ENCODE results near the gene UCHL3.

The UCHL3 gene

DNA sequence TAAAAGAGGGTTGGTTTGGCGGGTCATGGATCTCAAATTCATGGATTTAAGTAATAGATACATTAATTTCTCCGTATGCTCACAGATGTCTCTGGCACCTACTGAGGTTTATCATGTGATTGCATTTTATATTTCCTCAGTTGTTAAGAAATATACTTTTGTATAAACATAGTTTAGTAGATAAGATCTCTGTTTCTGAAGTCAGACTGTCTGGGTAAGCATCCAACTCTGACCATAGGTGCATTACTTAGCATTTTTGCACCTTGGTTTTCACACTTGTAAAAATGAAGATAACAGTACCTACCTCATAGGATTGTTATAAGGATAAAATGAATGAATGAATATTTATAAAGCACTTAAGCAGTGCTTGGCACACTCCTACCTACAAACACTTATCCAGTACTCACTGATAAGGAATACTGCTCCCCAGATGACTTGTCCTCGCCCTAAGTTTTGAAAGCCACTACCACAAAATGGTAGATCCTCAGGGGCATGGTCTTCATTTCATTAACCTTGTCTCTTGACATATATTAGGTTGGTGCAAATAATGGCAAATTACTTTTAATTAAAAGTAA, 38.5 kb upstream of the UCHL3 start:
- TF ChIP-seq, protein P1, sequence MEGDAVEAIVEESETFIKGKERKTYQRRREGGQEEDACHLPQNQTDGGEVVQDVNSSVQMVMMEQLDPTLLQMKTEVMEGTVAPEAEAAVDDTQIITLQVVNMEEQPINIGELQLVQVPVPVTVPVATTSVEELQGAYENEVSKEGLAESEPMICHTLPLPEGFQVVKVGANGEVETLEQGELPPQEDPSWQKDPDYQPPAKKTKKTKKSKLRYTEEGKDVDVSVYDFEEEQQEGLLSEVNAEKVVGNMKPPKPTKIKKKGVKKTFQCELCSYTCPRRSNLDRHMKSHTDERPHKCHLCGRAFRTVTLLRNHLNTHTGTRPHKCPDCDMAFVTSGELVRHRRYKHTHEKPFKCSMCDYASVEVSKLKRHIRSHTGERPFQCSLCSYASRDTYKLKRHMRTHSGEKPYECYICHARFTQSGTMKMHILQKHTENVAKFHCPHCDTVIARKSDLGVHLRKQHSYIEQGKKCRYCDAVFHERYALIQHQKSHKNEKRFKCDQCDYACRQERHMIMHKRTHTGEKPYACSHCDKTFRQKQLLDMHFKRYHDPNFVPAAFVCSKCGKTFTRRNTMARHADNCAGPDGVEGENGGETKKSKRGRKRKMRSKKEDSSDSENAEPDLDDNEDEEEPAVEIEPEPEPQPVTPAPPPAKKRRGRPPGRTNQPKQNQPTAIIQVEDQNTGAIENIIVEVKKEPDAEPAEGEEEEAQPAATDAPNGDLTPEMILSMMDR (IDR thresholded peaks at IDR 0.05): no peak
- no peaks in the 10 kb centered on the region for H3K4me1 ChIP-seq
- H3K4me3 ChIP-seq: no peak overlapping the region
- no peaks in the 10 kb centered on the region for H3K27me3 ChIP-seq
- intact Hi-C loops (cut with DNase I; ENCODE audit: low total_unique reads): no loop called here
- no peaks in the 10 kb centered on the region for H3K9me3 ChIP-seq
- DNase-seq: no peak
- no peaks in the 10 kb centered on the region for H3K36me3 ChIP-seq
- H3K27ac ChIP-seq: no peak overlapping the region

DNA sequence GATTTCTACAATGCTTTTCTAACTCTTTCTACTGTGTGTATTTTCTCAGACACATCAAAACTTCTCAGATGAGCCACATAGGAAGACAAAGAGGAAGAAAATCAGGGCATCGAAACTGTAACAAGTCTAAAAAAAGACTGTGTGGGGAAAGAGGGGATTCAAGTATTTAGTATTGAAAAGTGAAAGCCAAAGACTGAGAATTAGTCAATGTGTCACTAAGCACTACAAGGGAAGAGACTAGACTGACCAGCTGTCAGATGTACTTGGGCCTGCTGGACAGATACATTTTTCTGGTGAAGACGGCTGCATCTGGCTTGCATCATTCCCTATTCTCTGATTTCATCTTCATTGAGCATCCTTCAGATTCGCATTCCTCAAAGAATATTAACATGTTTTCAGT, 37.3 kb upstream of the UCHL3 start:
- intact Hi-C loops (cut with DNase I; ENCODE audit: low total_unique reads): no loop called here
- Histone ChIP-seq H3K27ac (no peak overlapping the region), H3K9me3 (no peaks in the 10 kb centered on the region), H3K27me3 (no peaks in the 10 kb centered on the region), H3K4me1 (no peaks in the 10 kb centered on the region), H3K36me3 (no peaks in the 10 kb centered on the region), H3K4me3 (no peak overlapping the region)
- no peak for DNase-seq
- TF ChIP-seq, protein P1 (IDR thresholded peaks at IDR 0.05): no peak

DNA sequence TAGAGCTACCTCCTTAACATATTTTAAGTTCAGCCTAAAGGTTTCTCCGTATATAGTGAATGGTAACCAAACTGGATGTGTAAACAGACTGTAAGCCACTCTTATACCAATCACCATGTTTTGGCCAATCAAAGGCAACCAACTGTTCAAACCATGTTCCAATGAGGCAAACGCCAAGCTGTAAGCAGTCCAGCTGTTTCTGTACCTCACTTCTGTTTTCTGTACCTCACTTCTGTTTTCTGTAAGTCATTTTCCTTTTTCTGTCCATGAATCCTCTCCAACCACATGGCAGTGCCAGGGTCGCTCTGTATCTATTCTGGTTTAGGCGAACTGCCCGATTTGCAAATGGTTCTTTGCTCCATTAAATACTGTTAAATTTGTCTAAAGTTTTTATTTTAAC, 36.3 kb upstream of the UCHL3 start:
- Histone ChIP-seq H3K9me3 (no peaks in the 10 kb centered on the region), H3K4me3 (no peak overlapping the region), H3K36me3 (no peaks in the 10 kb centered on the region), H3K4me1 (no peaks in the 10 kb centered on the region), H3K27ac (no peak overlapping the region), H3K27me3 (no peaks in the 10 kb centered on the region)
- DNase-seq: no peak
- TF ChIP-seq, protein P1 (IDR thresholded peaks at IDR 0.05): no peak
- intact Hi-C loops (cut with DNase I; ENCODE audit: low total_unique reads): no loop called here

- H3K36me3 ChIP-seq: no peaks in the 10 kb centered on the region
- no peak overlapping the region for H3K27ac ChIP-seq
- no peak for DNase-seq
- no peaks in the 10 kb centered on the region for H3K4me1 ChIP-seq
- H3K9me3 ChIP-seq: no peaks in the 10 kb centered on the region
- H3K27me3 ChIP-seq: no peaks in the 10 kb centered on the region
- H3K4me3 ChIP-seq: no peak overlapping the region
- TF ChIP-seq, protein P1 (IDR thresholded peaks at IDR 0.05): no peak
- intact Hi-C loops (cut with DNase I; ENCODE audit: low total_unique reads): no loop called here
Observed at GRCh38 chr13:75514080-75514995, 35.3 kb upstream of the UCHL3 start.

DNA sequence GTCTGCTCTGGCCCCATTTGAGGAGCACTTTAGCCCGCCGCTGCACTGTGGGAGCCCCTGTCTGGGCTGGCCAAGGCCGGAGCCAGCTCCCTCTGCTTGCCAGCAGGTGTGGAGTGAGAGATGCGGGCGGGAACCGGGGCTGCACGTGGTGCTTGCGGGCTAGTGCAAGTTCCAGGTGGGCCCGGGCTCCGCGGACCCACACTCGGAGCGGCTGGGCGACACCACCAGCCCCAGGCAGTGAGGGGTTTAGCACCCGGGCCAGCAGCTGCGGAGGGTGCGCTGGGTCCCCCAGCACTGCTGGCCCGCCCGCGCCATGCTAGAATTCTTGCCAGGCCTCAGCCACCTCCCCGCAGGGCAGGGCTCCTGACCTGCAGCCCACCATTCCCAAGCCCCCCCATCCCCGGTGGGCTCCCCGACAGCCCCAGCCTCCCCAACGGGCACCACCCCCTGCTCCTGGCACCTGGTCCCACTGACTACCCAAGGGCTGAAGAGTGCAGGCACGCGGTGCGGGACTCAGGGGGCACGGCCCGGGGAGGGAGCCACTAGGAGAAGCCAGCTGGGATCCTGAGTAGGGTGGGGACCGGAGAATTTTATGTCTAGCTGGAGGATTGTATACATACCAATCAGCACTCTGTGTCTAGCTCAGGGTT, 31.0 kb upstream of the UCHL3 start:
- TF ChIP-seq, protein P1 (IDR thresholded peaks at IDR 0.05): no peak
- Histone ChIP-seq H3K9me3 (peaks cover 0 to 10% (median 0%) of the 10 kb centered on the region in 3 donors), H3K36me3 (no peaks in the 10 kb centered on the region), H3K4me3 (no peak overlapping the region), H3K27ac (no peak overlapping the region), H3K27me3 (no peaks in the 10 kb centered on the region), H3K4me1 (no peaks in the 10 kb centered on the region)
- DNase-seq: no peak
- intact Hi-C loops (cut with DNase I; ENCODE audit: low total_unique reads): no loop called here
